IMR-90 (cell line): Measurements from ENCODE around the gene HCFC1. TPM values are rescaled to one million over a fixed set of nuclear protein-coding genes. Genes with fewer than 3 reads are reported as not detected.

Experiments
- ATAC-seq: fragments of 200-7000 bp; cut with Tn5 transposase; 2 replicates; pipeline ENCODE4 v1.9.1; 2020; ENCODE audit warnings: low read depth, mild to moderate bottlenecking, moderate library complexity
- BruUV-seq: library from RNA; stranded (reverse); fragments of 400-500 nt; replicated peaks from 2 replicates; lab custom pipeline; 2021; lab: Mats Ljungman, UMichigan
- CTCF ChIA-PET: fragments of 300-600 bp; formaldehyde crosslinking; extraction: SDS; loops from one replicate; lab custom pipeline; 2021; ENCODE audit warnings: antibody characterized with exemption; lab: Yijun Ruan, JAX
- POLR2A ChIA-PET: fragments of 300-600 bp; sonication (Branson Sonifier 250); formaldehyde crosslinking; loops from one replicate; lab custom pipeline; 2022; ENCODE audit warnings: antibody characterized with exemption; ENCODE audit not compliant: unreplicated experiment; lab: Charles Lee
- DNase-seq: peaks from one replicate; pipeline ENCODE4 v3.0.0; 2013
- H2AFZ ChIP-seq: replicated peaks from 2 replicates; pipeline ENCODE3; 2013; ENCODE audit warnings: low read length, mild to moderate bottlenecking; ENCODE audit not compliant: poor library complexity
- H2AK5ac ChIP-seq: 2 replicates; pipeline ENCODE4 v1.6.1; 2013; ENCODE audit warnings: low read depth, low read length, inconsistent platforms
- H2AK9ac ChIP-seq: replicated peaks from 2 replicates; pipeline ENCODE3; 2013; ENCODE audit warnings: mild to moderate bottlenecking, low read depth, low read length, moderate library complexity; ENCODE audit not compliant: poor library complexity
- H2BK120ac ChIP-seq: 2 replicates; pipeline ENCODE4 v1.6.1; 2013; ENCODE audit warnings: low read depth, low read length, inconsistent platforms
- H2BK15ac ChIP-seq: 3 replicates; pipeline ENCODE4 v1.6.1; 2013; ENCODE audit warnings: low read depth, low read length, inconsistent platforms
- H2BK20ac ChIP-seq: 2 replicates; pipeline ENCODE4 v1.6.1; 2013; ENCODE audit warnings: low read depth, mild to moderate bottlenecking, inconsistent platforms, low read length, moderate library complexity
- H2BK5ac ChIP-seq: 2 replicates; pipeline ENCODE4 v1.6.1; 2013; ENCODE audit warnings: mild to moderate bottlenecking, low read depth, low read length, inconsistent platforms; ENCODE audit not compliant: poor library complexity, severe bottlenecking
- H3K14ac ChIP-seq: replicated peaks from 2 replicates; pipeline ENCODE4 v1.6.1; 2013; ENCODE audit warnings: low read depth, low read length, inconsistent platforms
- H3K18ac ChIP-seq: 2 replicates; pipeline ENCODE4 v1.6.1; 2013; ENCODE audit warnings: low read depth, low read length, control low read depth
- H3K23ac ChIP-seq: 2 replicates; pipeline ENCODE4 v1.6.1; 2013; ENCODE audit warnings: low read depth, low read length, inconsistent platforms
- H3K27ac ChIP-seq: 2 replicates; pipeline ENCODE4 v1.5.1; 2013; ENCODE audit warnings: mild to moderate bottlenecking, control low read depth, low read length; ENCODE audit not compliant: insufficient read depth
- H3K27me3 ChIP-seq: 2 replicates; pipeline ENCODE4 v1.6.1; 2013; ENCODE audit warnings: low read length; ENCODE audit not compliant: control insufficient read depth, insufficient read depth
- H3K36me3 ChIP-seq: 2 replicates; pipeline ENCODE4 v1.6.1; 2013; ENCODE audit warnings: low read length, mixed read lengths; ENCODE audit not compliant: control insufficient read depth, insufficient read depth
- H3K4ac ChIP-seq: 2 replicates; pipeline ENCODE4 v1.6.1; 2013; ENCODE audit warnings: low read depth, low read length, inconsistent platforms
- H3K4me1 ChIP-seq: 2 replicates; pipeline ENCODE4 v1.6.1; 2013; ENCODE audit warnings: low read length, mixed read lengths; ENCODE audit not compliant: control insufficient read depth, insufficient read depth
- H3K4me2 ChIP-seq: 2 replicates; pipeline ENCODE4 v1.6.1; 2013; ENCODE audit warnings: low read depth, mild to moderate bottlenecking, control low read depth, low read length, moderate library complexity
- H3K4me3 ChIP-seq: 2 replicates; pipeline ENCODE4 v1.5.1; 2013; ENCODE audit warnings: low read depth, mild to moderate bottlenecking, control low read depth, low read length, moderate library complexity; ENCODE audit not compliant: insufficient read depth
- H3K56ac ChIP-seq: 2 replicates; pipeline ENCODE4 v1.6.1; 2013; ENCODE audit warnings: low read length, inconsistent platforms; ENCODE audit not compliant: insufficient read depth; ENCODE audit errors: extremely low read depth
- H3K79me1 ChIP-seq, 2 experiments: 2 replicates each; pipeline ENCODE4 v1.6.1; 2013; ENCODE audit warnings: low read length in 2 of 2, inconsistent platforms in 1 of 2, low read depth in 1 of 2
- H3K9ac ChIP-seq: 2 replicates; pipeline ENCODE4 v1.6.1; 2013; ENCODE audit warnings: low read depth, low read length, control low read depth
- H3K9me1 ChIP-seq: 2 replicates; pipeline ENCODE4 v1.6.1; 2013; ENCODE audit warnings: low read length, inconsistent platforms; ENCODE audit not compliant: insufficient read depth
- H3K9me3 ChIP-seq: 2 replicates; pipeline ENCODE4 v1.6.1; 2013; ENCODE audit warnings: low read length; ENCODE audit not compliant: control insufficient read depth, insufficient read depth
- H4K20me1 ChIP-seq: 2 replicates; pipeline ENCODE4 v1.6.1; 2013; ENCODE audit warnings: low read length, inconsistent platforms; ENCODE audit not compliant: insufficient read depth
- H4K5ac ChIP-seq: 2 replicates; pipeline ENCODE4 v1.6.1; 2013; ENCODE audit warnings: mild to moderate bottlenecking, low read depth, low read length, control low read depth
- H4K8ac ChIP-seq, 2 experiments: 2 replicates each; pipeline ENCODE4 v1.6.1; 2013; ENCODE audit warnings: low read depth in 2 of 2, low read length in 2 of 2, control low read depth in 1 of 2, inconsistent platforms in 1 of 2
- H4K91ac ChIP-seq: 2 replicates; pipeline ENCODE4 v1.6.1; 2013; ENCODE audit warnings: low read depth, low read length, inconsistent platforms; ENCODE audit not compliant: insufficient read depth
- BHLHE40 ChIP-seq: fragments of 150-350 bp; IDR thresholded peaks from 2 replicates; pipeline ENCODE4 v1.6.1; 2016; ENCODE audit warnings: mild to moderate bottlenecking, low read depth, low read length
- CEBPB ChIP-seq: IDR thresholded peaks from 2 replicates; pipeline ENCODE4 v1.6.1; 2012; ENCODE audit warnings: low read depth, low read length, improper control_type of control experiment
- CHD1 ChIP-seq: IDR thresholded peaks from 2 replicates; pipeline ENCODE4 v1.6.1; 2012; ENCODE audit warnings: low read depth, low read length, improper control_type of control experiment
- FOS ChIP-seq: fragments of 150-350 bp; IDR thresholded peaks from 2 replicates; pipeline ENCODE4 v1.6.1; 2016; ENCODE audit warnings: low read depth, low read length
- MAFK ChIP-seq: IDR thresholded peaks from 2 replicates; pipeline ENCODE4 v1.6.1; 2012; ENCODE audit warnings: low read depth, low read length, improper control_type of control experiment
- MAZ ChIP-seq: IDR thresholded peaks from 2 replicates; pipeline ENCODE4 v1.6.1; 2012; ENCODE audit warnings: low read depth, mild to moderate bottlenecking, low read length, improper control_type of control experiment, moderate library complexity, borderline replicate concordance
- MXI1 ChIP-seq: IDR thresholded peaks from 2 replicates; pipeline ENCODE4 v1.6.1; 2012; ENCODE audit warnings: low read depth, mild to moderate bottlenecking, low read length, moderate library complexity, borderline replicate concordance
- NFE2L2 ChIP-seq: fragments of 150-350 bp; IDR thresholded peaks from 2 replicates; pipeline ENCODE4 v1.6.1; 2016; ENCODE audit warnings: low read depth, mild to moderate bottlenecking, low read length
- POLR2A ChIP-seq: IDR thresholded peaks from 2 replicates; pipeline ENCODE4 v1.6.1; 2012; ENCODE audit warnings: mild to moderate bottlenecking, low read depth, low read length
- RAD21 ChIP-seq: IDR thresholded peaks from 2 replicates; pipeline ENCODE4 v1.6.1; 2012; ENCODE audit warnings: low read length, improper control_type of control experiment
- RCOR1 ChIP-seq: IDR thresholded peaks from 2 replicates; pipeline ENCODE4 v1.6.1; 2012; ENCODE audit warnings: mild to moderate bottlenecking, low read length, improper control_type of control experiment; ENCODE audit not compliant: insufficient replicate concordance
- RFX5 ChIP-seq: IDR thresholded peaks from 2 replicates; pipeline ENCODE4 v1.8.0; 2012; ENCODE audit warnings: low read depth, mild to moderate bottlenecking, low read length, moderate library complexity
- SMC3 ChIP-seq: fragments of 150-350 bp; IDR thresholded peaks from 2 replicates; pipeline ENCODE4 v1.6.1; 2016; ENCODE audit warnings: low read depth, mild to moderate bottlenecking, antibody characterized with exemption, low read length, moderate library complexity
- USF2 ChIP-seq: fragments of 150-350 bp; IDR thresholded peaks from 2 replicates; pipeline ENCODE4 v1.6.1; 2017; ENCODE audit warnings: mild to moderate bottlenecking, antibody characterized with exemption, low read length, low read depth
- WGBS, 2 experiments: methylation state at CpG; one replicate each; pipeline versions ENCODE4 v1.1.5 to v1.1.7; 2013; ENCODE audit warnings: missing lambda C conversion rate in 2 of 2; ENCODE audit not compliant: insufficient read length in 1 of 2; ENCODE audit errors: extremely low coverage in 2 of 2; 5-methylcytosine and 5-hydroxymethylcytosine counted together
- dilution Hi-C: fragments of 300-500 bp; cut with HindIII; formaldehyde crosslinking; loops from one replicate; pipeline ENCODE4 v1.14.3; 2018; ENCODE audit warnings: low sequenced_read_pairs; ENCODE audit not compliant: unreplicated experiment
- in situ Hi-C: fragments of 300-500 bp; cut with MboI; formaldehyde crosslinking; loops from 3 replicates; pipeline ENCODE4 v1.14.3; 2019; ENCODE audit warnings: low sequenced_read_pairs, inconsistent platforms, mixed read lengths
- intact Hi-C: fragments of 100-400 bp; cut with micrococcal nuclease; formaldehyde crosslinking; loops from 2 replicates; pipeline ENCODE4 v1.10.0; 2022
- polyA plus RNA-seq, 3 experiments: library from polyadenylated mRNA; depleted of rRNA; stranded (reverse); fragments of >200 nt; gene quantifications; 2 replicates each; pipeline ENCODE4 v1.2.3, GENCODE V29; 2012; ENCODE audit warnings: low replicate concordance in 1 of 3
- total RNA-seq: library from RNA; depleted of rRNA; stranded (reverse); fragments of >200 nt; gene quantifications from 2 replicates; pipeline ENCODE4 v1.2.3, GENCODE V29; 2012
- TF ChIP-seq, protein P1 (sequence below): conservative IDR thresholded peaks from 2 replicates; pipeline ENCODE4 v1.5.1; 2012; ENCODE audit warnings: mild to moderate bottlenecking, low read depth, low read length, improper control_type of control experiment
- TF ChIP-seq, protein P2 (sequence below): fragments of 150-350 bp; IDR thresholded peaks from 2 replicates; pipeline ENCODE4 v1.6.1; 2016; ENCODE audit warnings: low read depth, mild to moderate bottlenecking, low read length, moderate library complexity, borderline replicate concordance

The HCFC1 gene
- total and polyA plus RNA-seq, 2 of the 4 experiments (the other 2 are of a cell fraction): 3.2 to 17.6 TPM

DNA sequence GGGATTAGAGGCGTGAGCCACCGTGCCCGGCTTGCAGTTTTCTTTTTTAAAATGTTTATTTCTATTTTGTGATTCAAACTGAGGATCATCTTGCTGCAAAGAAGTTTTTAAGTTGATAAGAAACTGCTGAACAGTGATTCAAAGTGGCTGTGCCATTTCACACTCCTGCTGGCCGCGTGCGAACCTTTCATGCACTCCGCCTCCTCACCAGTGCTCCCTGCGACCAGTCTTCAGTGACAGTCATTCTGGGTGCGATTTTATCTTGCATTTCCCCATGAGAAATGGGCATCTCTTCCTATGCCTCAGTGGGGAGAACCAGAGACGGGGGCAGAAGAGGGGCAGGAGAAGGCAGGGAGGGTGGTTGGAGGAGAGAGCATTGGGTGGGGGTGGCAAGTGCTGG, 22.4 kb upstream of the HCFC1 start:
- no peaks in the 10 kb centered on the region for H3K36me3 ChIP-seq
- no peak overlapping the region for H2BK5ac ChIP-seq
- no peak overlapping the region for H2AFZ ChIP-seq
- H2BK15ac ChIP-seq: no peak overlapping the region
- H4K8ac ChIP-seq: no peak overlapping the region
- no peak overlapping the region for H3K23ac ChIP-seq
- ATAC-seq (no peak), DNase-seq (no peak)
- no peaks in the 10 kb centered on the region for H3K4me1 ChIP-seq
- no peak overlapping the region for H3K4me3 ChIP-seq
- no peak overlapping the region for H2AK5ac ChIP-seq
- no peak overlapping the region for H2BK120ac ChIP-seq
- H3K56ac ChIP-seq: no peak overlapping the region
- no peak overlapping the region for H3K4me2 ChIP-seq
- H3K9me1 ChIP-seq: no peaks in the 10 kb centered on the region
- H4K5ac ChIP-seq: no peak overlapping the region
- no peak overlapping the region for H3K4ac ChIP-seq
- ChIA-PET POLR2A (no interaction called here), CTCF (no interaction called here)
- no peaks in the 10 kb centered on the region; the same call in 1 of the 2 replicates for H3K27me3 ChIP-seq
- H3K9me3 ChIP-seq: no peaks in the 10 kb centered on the region
- no peaks in the 10 kb centered on the region for H3K79me1 ChIP-seq
- H3K14ac ChIP-seq: no peak overlapping the region
- no peak overlapping the region for H2BK20ac ChIP-seq
- H2AK9ac ChIP-seq: no peak overlapping the region
- no CpG with 5 or more reads among the region's 10 CpGs for WGBS, 2 experiments
- BruUV-seq: no TSS peak
- no peak overlapping the region for H3K9ac ChIP-seq
- TF ChIP-seq SMC3: no peak
- TF ChIP-seq, protein P1, sequence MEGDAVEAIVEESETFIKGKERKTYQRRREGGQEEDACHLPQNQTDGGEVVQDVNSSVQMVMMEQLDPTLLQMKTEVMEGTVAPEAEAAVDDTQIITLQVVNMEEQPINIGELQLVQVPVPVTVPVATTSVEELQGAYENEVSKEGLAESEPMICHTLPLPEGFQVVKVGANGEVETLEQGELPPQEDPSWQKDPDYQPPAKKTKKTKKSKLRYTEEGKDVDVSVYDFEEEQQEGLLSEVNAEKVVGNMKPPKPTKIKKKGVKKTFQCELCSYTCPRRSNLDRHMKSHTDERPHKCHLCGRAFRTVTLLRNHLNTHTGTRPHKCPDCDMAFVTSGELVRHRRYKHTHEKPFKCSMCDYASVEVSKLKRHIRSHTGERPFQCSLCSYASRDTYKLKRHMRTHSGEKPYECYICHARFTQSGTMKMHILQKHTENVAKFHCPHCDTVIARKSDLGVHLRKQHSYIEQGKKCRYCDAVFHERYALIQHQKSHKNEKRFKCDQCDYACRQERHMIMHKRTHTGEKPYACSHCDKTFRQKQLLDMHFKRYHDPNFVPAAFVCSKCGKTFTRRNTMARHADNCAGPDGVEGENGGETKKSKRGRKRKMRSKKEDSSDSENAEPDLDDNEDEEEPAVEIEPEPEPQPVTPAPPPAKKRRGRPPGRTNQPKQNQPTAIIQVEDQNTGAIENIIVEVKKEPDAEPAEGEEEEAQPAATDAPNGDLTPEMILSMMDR: no peak
- no peak for TF ChIP-seq MAFK
- TF ChIP-seq POLR2A: no peak
- TF ChIP-seq FOS: no peak
- no peak for TF ChIP-seq USF2
- TF ChIP-seq BHLHE40: no peak
- no peak for TF ChIP-seq RAD21
- TF ChIP-seq, protein P2, sequence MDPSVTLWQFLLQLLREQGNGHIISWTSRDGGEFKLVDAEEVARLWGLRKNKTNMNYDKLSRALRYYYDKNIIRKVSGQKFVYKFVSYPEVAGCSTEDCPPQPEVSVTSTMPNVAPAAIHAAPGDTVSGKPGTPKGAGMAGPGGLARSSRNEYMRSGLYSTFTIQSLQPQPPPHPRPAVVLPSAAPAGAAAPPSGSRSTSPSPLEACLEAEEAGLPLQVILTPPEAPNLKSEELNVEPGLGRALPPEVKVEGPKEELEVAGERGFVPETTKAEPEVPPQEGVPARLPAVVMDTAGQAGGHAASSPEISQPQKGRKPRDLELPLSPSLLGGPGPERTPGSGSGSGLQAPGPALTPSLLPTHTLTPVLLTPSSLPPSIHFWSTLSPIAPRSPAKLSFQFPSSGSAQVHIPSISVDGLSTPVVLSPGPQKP: no peak
- TF ChIP-seq CEBPB: no peak
- no peak for TF ChIP-seq RFX5
- TF ChIP-seq MAZ: no peak
- TF ChIP-seq RCOR1: no peak
- TF ChIP-seq CHD1: no peak
- TF ChIP-seq MXI1: no peak
- no peak for TF ChIP-seq NFE2L2
- no peak overlapping the region for H3K27ac ChIP-seq
- in situ Hi-C loops: no loop called here
- dilution Hi-C loops: no loop called here
- H4K91ac ChIP-seq: no peak overlapping the region
- intact Hi-C loops: no loop called here
- no peak overlapping the region for H3K18ac ChIP-seq
- no peaks in the 10 kb centered on the region for H4K20me1 ChIP-seq
